H9 (cell line): ENCODE data around the gene KCNK10. TPM values are rescaled to one million over a fixed set of nuclear protein-coding genes. Genes with fewer than 3 reads are reported as not detected.

Experiments
- DNase-seq: peaks from one replicate; pipeline ENCODE4 v3.0.0-alpha.2; 2017
- H2AFZ ChIP-seq: one replicate; pipeline ENCODE4 v1.6.1; 2013; ENCODE audit warnings: mild to moderate bottlenecking, low read length, control low read depth, moderate library complexity
- H2AK5ac ChIP-seq: 2 replicates; pipeline ENCODE4 v1.6.1; 2013; ENCODE audit warnings: low read length, control low read depth, mixed read lengths; ENCODE audit not compliant: insufficient read length
- H2BK120ac ChIP-seq: one replicate; pipeline ENCODE4 v1.6.1; 2013; ENCODE audit warnings: low read depth, mild to moderate bottlenecking, low read length, control low read depth, inconsistent platforms; ENCODE audit not compliant: poor library complexity, severe bottlenecking
- H2BK12ac ChIP-seq: 2 replicates; pipeline ENCODE4 v1.6.1; 2013; ENCODE audit warnings: low read length, control low read depth, mixed read lengths, low read depth; ENCODE audit not compliant: insufficient read length
- H2BK15ac ChIP-seq: 2 replicates; pipeline ENCODE4 v1.6.1; 2013; ENCODE audit warnings: low read depth, low read length, control low read depth
- H2BK20ac ChIP-seq: one replicate; pipeline ENCODE4 v1.6.1; 2013; ENCODE audit warnings: low read depth, mild to moderate bottlenecking, low read length, control low read depth, inconsistent platforms; ENCODE audit not compliant: poor library complexity, severe bottlenecking
- H2BK5ac ChIP-seq: 2 replicates; pipeline ENCODE4 v1.6.1; 2013; ENCODE audit warnings: low read length, control low read depth, mixed read lengths; ENCODE audit not compliant: insufficient read length
- H3K14ac ChIP-seq: 2 replicates; pipeline ENCODE4 v1.6.1; 2013; ENCODE audit warnings: low read length, control low read depth; ENCODE audit not compliant: insufficient read depth
- H3K18ac ChIP-seq: 2 replicates; pipeline ENCODE4 v1.6.1; 2013; ENCODE audit warnings: low read depth, mild to moderate bottlenecking, mixed read lengths, low read length, control low read depth; ENCODE audit not compliant: insufficient read length
- H3K23ac ChIP-seq: 2 replicates; pipeline ENCODE4 v1.6.1; 2013; ENCODE audit warnings: low read length, control low read depth, mixed read lengths, low read depth; ENCODE audit not compliant: insufficient read length
- H3K23me2 ChIP-seq: 2 replicates; pipeline ENCODE4 v1.6.1; 2013; ENCODE audit warnings: low read depth, mild to moderate bottlenecking, mixed read lengths, low read length, control low read depth; ENCODE audit not compliant: insufficient read length, poor library complexity, severe bottlenecking
- H3K27ac ChIP-seq: 2 replicates; pipeline ENCODE4 v1.5.1; 2013; ENCODE audit warnings: low read length, control low read depth, mixed read lengths, low read depth; ENCODE audit not compliant: insufficient read length
- H3K27me3 ChIP-seq: 2 replicates; pipeline ENCODE4 v1.6.1; 2013; ENCODE audit warnings: low read length, control low read depth, inconsistent platforms; ENCODE audit not compliant: insufficient read depth
- H3K4ac ChIP-seq: 2 replicates; pipeline ENCODE4 v1.6.1; 2013; ENCODE audit warnings: low read depth, mild to moderate bottlenecking, control low read depth, inconsistent platforms, low read length, moderate library complexity
- H3K4me1 ChIP-seq: 2 replicates; pipeline ENCODE4 v1.6.1; 2013; ENCODE audit warnings: low read length, control low read depth, inconsistent platforms; ENCODE audit not compliant: insufficient read depth
- H3K4me2 ChIP-seq: 2 replicates; pipeline ENCODE4 v1.6.1; 2013; ENCODE audit warnings: low read length, control low read depth, mixed read lengths; ENCODE audit not compliant: insufficient read length, insufficient read depth
- H3K56ac ChIP-seq: 2 replicates; pipeline ENCODE4 v1.6.1; 2013; ENCODE audit warnings: low read depth, mild to moderate bottlenecking, mixed read lengths, low read length, control low read depth; ENCODE audit not compliant: insufficient read length
- H3K79me1 ChIP-seq: 2 replicates; pipeline ENCODE4 v1.6.1; 2013; ENCODE audit warnings: low read depth, mild to moderate bottlenecking, moderate library complexity, low read length, control low read depth, inconsistent platforms; ENCODE audit not compliant: insufficient read depth, poor library complexity, severe bottlenecking
- H3K79me2 ChIP-seq: 2 replicates; pipeline ENCODE4 v1.6.1; 2013; ENCODE audit warnings: low read length, control low read depth, inconsistent platforms; ENCODE audit not compliant: insufficient read depth
- H3K9ac ChIP-seq: 2 replicates; pipeline ENCODE4 v1.6.1; 2013; ENCODE audit warnings: low read length, control low read depth, mixed read lengths; ENCODE audit not compliant: insufficient read length; ENCODE audit errors: extremely low read depth
- H3K9me3 ChIP-seq: one replicate; pipeline ENCODE4 v1.6.1; 2013; ENCODE audit warnings: low read depth, low read length, inconsistent platforms; ENCODE audit not compliant: control insufficient read depth
- H3T11ph ChIP-seq: one replicate; pipeline ENCODE4 v1.6.1; 2013; ENCODE audit warnings: mild to moderate bottlenecking, low read length, control low read depth, inconsistent platforms
- H4K20me1 ChIP-seq: one replicate; pipeline ENCODE4 v1.6.1; 2013; ENCODE audit not compliant: control insufficient read depth, insufficient read length, insufficient read depth
- H4K5ac ChIP-seq: 2 replicates; pipeline ENCODE4 v1.6.1; 2013; ENCODE audit warnings: low read depth, mild to moderate bottlenecking, mixed read lengths, low read length, control low read depth; ENCODE audit not compliant: insufficient read length
- H4K8ac ChIP-seq: replicated peaks from 2 replicates; pipeline ENCODE4 v1.6.1; 2013; ENCODE audit warnings: low read length, control low read depth, mixed read lengths, low read depth; ENCODE audit not compliant: insufficient read length
- H4K91ac ChIP-seq: 2 replicates; pipeline ENCODE4 v1.6.1; 2013; ENCODE audit warnings: low read depth, mild to moderate bottlenecking, moderate library complexity, mixed read lengths, low read length, control low read depth; ENCODE audit not compliant: insufficient read length
- H3K27ac Mint-ChIP-seq, 3 experiments: 2 replicates in 2 of 3; 3 replicates in 1 of 3; pipeline ENCODE4 v1.8.0; 2020 to 2021; ENCODE audit warnings: mixed read lengths in 3 of 3, mild to moderate bottlenecking in 1 of 3, moderate library complexity in 1 of 3
- H3K27me3 Mint-ChIP-seq: 2 replicates; pipeline ENCODE4 v1.8.0; 2021; ENCODE audit warnings: low read depth, mild to moderate bottlenecking, moderate library complexity, mixed read lengths
- H3K36me3 Mint-ChIP-seq, 3 experiments: 2 replicates in 2 of 3; 3 replicates in 1 of 3; pipeline ENCODE4 v1.8.0; 2020 to 2021; ENCODE audit warnings: low read depth in 3 of 3, mixed read lengths in 3 of 3; ENCODE audit not compliant: insufficient read depth in 1 of 3
- H3K4me1 Mint-ChIP-seq, 2 experiments: 2 replicates each; pipeline ENCODE4 v1.8.0; 2020; ENCODE audit warnings: mixed read lengths in 2 of 2
- H3K4me3 Mint-ChIP-seq, 2 experiments: 2 replicates in 1 of 2; 3 replicates in 1 of 2; pipeline ENCODE4 v1.8.0; 2020 to 2021; ENCODE audit warnings: mild to moderate bottlenecking in 2 of 2, mixed read lengths in 2 of 2, moderate library complexity in 1 of 2
- H3K9me3 Mint-ChIP-seq, 2 experiments: 2 replicates in 1 of 2; 3 replicates in 1 of 2; pipeline ENCODE4 v1.8.0; 2020; ENCODE audit warnings: mild to moderate bottlenecking in 2 of 2, mixed read lengths in 2 of 2, moderate library complexity in 1 of 2
- WGBS: extraction: QIAGEN DNeasy Blood & Tissue Kit; methylation state at CpG from one replicate; pipeline ENCODE4 v1.1.7; 2013; ENCODE audit warnings: missing lambda C conversion rate, low lambda C conversion rate, mixed read lengths; ENCODE audit not compliant: insufficient read length; ENCODE audit errors: extremely low coverage; 5-methylcytosine and 5-hydroxymethylcytosine counted together
- total RNA-seq: library from RNA; stranded (reverse); gene quantifications from 2 replicates; pipeline ENCODE4 v1.2.1, GENCODE V29; 2021
- TF ChIP-seq, protein P1 (sequence below): fragments of 200-600 bp; sonication (generic); conservative IDR thresholded peaks from 3 replicates; pipeline ENCODE4 v1.8.0; 2021; ENCODE audit warnings: antibody characterized with exemption, mild to moderate bottlenecking

The KCNK10 gene
- total RNA-seq, 1 experiment from 2014 or later: 0.33 TPM

DNA sequence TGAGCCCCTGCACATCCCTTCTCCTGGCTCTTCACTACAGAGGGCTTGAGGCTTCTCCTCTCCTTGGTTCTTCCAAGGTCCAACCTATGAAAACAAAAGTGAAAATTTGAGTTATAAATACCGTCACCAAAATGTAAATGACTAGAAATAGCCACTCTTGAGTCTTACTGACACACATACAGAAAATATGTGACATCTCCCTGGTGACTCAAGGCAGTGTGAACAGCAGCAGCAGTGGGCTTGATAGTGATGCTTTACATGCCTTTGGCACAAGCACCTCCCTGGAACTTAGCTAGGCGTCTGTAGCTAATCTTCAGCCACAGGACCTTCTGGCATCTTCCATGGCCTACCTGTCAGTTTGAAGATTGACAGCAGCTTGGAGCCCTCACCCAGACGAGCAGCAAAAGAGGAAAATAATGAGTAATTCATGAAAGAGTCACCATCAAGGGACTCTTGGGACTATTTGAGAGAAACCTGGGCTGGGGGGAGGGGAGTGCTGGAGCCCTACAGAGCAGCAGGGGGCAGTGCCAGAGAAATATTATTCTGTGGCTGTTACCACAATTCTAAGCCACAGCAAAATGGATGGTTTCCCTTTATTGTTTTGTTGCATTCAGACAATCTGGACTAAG lies 158.0 kb downstream of the KCNK10 start:
- Histone ChIP-seq H3K18ac (no peak overlapping the region), H3K56ac (no peak overlapping the region), H2BK120ac (no peak overlapping the region), H2BK12ac (no peak overlapping the region), H3K79me2 (no peaks in the 10 kb centered on the region), H3K79me1 (no peaks in the 10 kb centered on the region), H2BK20ac (no peak overlapping the region), H2AK5ac (no peak overlapping the region), H2BK15ac (no peak overlapping the region), H4K20me1 (no peaks in the 10 kb centered on the region), H3T11ph (no peak overlapping the region), H3K4ac (no peak overlapping the region), H3K23ac (no peak overlapping the region), H3K4me2 (no peak overlapping the region), H3K4me1 (no peaks in the 10 kb centered on the region; the same call in 1 of the 2 replicates), H3K9ac (no peak overlapping the region), H3K9me3 (no peaks in the 10 kb centered on the region), H2BK5ac (no peak overlapping the region), H3K23me2 (no peaks in the 10 kb centered on the region), H4K5ac (no peak overlapping the region), H3K27ac (no peak overlapping the region), H4K8ac (no peak overlapping the region), H3K14ac (no peak overlapping the region), H3K27me3 (no peaks in the 10 kb centered on the region), H4K91ac (no peak overlapping the region), H2AFZ (no peak overlapping the region)
- no peaks in the 10 kb centered on the region; a peak in 1 of 7 replicates for H3K36me3 Mint-ChIP-seq
- DNase-seq: no peak
- H3K4me1 Mint-ChIP-seq: peaks cover 0 to 7% of the 10 kb centered on the region in 2 experiments; a peak in 3 of 4 replicates
- no peak overlapping the region; a peak in 1 of 7 replicates for H3K27ac Mint-ChIP-seq
- H3K27me3 Mint-ChIP-seq: peaks cover 6% of the 10 kb centered on the region
- TF ChIP-seq, protein P1, sequence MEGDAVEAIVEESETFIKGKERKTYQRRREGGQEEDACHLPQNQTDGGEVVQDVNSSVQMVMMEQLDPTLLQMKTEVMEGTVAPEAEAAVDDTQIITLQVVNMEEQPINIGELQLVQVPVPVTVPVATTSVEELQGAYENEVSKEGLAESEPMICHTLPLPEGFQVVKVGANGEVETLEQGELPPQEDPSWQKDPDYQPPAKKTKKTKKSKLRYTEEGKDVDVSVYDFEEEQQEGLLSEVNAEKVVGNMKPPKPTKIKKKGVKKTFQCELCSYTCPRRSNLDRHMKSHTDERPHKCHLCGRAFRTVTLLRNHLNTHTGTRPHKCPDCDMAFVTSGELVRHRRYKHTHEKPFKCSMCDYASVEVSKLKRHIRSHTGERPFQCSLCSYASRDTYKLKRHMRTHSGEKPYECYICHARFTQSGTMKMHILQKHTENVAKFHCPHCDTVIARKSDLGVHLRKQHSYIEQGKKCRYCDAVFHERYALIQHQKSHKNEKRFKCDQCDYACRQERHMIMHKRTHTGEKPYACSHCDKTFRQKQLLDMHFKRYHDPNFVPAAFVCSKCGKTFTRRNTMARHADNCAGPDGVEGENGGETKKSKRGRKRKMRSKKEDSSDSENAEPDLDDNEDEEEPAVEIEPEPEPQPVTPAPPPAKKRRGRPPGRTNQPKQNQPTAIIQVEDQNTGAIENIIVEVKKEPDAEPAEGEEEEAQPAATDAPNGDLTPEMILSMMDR: no peak
- no CpG with 5 or more reads among the region's 3 CpGs for WGBS
- no peak overlapping the region; a peak in 1 of 5 replicates for H3K4me3 Mint-ChIP-seq
- H3K9me3 Mint-ChIP-seq: 0 out of 5 replicates have a peak, but pooled peaks cover 0 to 2% of the 10 kb centered on the region in 2 experiments
